ENCODE measurements around the gene TOLLIP. TPM values are rescaled to one million over a fixed set of nuclear protein-coding genes. Genes with fewer than 3 reads are reported as not detected.
A peak's percentile ranks its signal among the peaks of the same experiment; 100 is the strongest.

Gene TOLLIP
- total and polyA plus RNA-seq, 9 of the 15 experiments (the other 6 are each of a cell fraction or from before 2014, with no cell fraction given), result 0.23 to 22.8 (median 7.1) TPM

DNA sequence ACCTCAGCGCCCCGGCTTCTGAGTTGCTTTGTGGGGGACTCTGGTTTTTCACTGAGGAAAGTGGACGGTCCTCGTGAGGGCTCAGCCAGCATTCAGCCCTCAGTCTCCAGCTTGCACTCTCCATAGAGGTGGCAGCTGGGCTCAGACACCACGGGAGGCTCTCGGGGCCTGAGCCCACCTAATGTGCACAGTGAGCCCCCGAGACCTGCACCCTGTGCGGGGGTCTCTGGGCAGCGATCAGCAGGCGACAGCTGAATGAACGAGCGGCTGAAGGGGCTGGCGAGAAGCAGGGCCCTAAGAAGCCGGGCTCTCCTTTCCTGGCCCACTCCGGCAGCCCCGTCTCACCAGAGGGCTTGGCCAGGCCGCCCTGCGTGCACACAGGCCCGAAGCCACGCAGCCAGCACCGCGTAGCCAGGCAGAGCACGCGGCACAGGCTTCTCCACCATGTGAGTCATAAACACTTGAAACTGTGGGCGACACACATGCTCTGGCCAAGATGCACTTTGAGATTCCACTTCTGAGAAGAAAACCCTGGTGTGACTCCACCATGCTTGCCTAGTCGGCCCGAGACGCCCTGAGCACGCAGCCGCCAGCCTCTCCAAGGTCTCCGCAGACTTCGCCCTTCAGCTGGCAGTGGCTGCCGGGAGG, 28.0 kb downstream of the TOLLIP start:
- TF ChIP-seq ZNF253 (CRISPR knock-in tag; conservative IDR thresholded peaks at IDR 0.05), result no peak
- H3K4me2 ChIP-seq (ENCODE audit: insufficient read depth, low read length), result no peak overlapping the region
- H3K4me1 ChIP-seq (replicated peaks in 1 of 2; ENCODE audit: control insufficient read depth in 2 of 2, insufficient read depth in 2 of 2, low read length in 2 of 2), result peaks cover 0 to 10% of the 10 kb centered on the region in 2 experiments; a peak in 1 of 5 replicates
- intact Hi-C loops (cut with micrococcal nuclease), result no loop called here
- FAIRE-seq, result no peak
- in situ Hi-C loops (cut with MboI), result no loop called here
- no peak for ATAC-seq
- no peak overlapping the region for H3K4me3 ChIP-seq
- ChIA-PET POLR2A (no interaction called here), CTCF (ENCODE audit: low intra/inter-chr PET ratio) (no interaction called here)
- H3K9ac ChIP-seq (ENCODE audit: insufficient read depth in 1 of 2, low read depth in 2 of 2, low read length in 2 of 2), result no peak overlapping the region; a peak in 1 of 4 replicates
- H3K36me3 ChIP-seq (ENCODE audit: control insufficient read depth, insufficient read depth, low read length), result peaks cover 45% of the 10 kb centered on the region; the same call in 1 of the 3 replicates
- WGBS (ENCODE audit: insufficient coverage, low coverage, missing lambda C conversion rate), result 88% methylated on average over 31 of the region's 33 CpGs
- H3K27ac ChIP-seq (ENCODE audit: extremely low read depth, low read depth, low read length), result no peak overlapping the region
- peaks cover 5% of the 10 kb centered on the region for H3K9me1 ChIP-seq (ENCODE audit: control insufficient read depth, insufficient read depth, low read length)
- no peaks in the 10 kb centered on the region for H3K9me3 ChIP-seq (replicated peaks; ENCODE audit: control insufficient read depth, insufficient read depth, low read depth, low read length)
- no peaks in the 10 kb centered on the region for H4K20me1 ChIP-seq (replicated peaks; ENCODE audit: control insufficient read depth, insufficient read depth, low read length)
- BruUV-seq (replicated peaks), result no TSS peak
- no peak for DNase-seq (ENCODE audit: extremely low read depth in 1 of 4, low spot score in 3 of 4)
- H3K27me3 ChIP-seq (ENCODE audit: control insufficient read depth in 2 of 2, insufficient read depth in 2 of 2, low read length in 2 of 2), result no peaks in the 10 kb centered on the region
- no peak overlapping the region for H2AFZ ChIP-seq (ENCODE audit: low read depth, low read length)
- no peaks in the 10 kb centered on the region for H3K79me2 ChIP-seq (ENCODE audit: control insufficient read depth, insufficient read depth, low read length)

DNA sequence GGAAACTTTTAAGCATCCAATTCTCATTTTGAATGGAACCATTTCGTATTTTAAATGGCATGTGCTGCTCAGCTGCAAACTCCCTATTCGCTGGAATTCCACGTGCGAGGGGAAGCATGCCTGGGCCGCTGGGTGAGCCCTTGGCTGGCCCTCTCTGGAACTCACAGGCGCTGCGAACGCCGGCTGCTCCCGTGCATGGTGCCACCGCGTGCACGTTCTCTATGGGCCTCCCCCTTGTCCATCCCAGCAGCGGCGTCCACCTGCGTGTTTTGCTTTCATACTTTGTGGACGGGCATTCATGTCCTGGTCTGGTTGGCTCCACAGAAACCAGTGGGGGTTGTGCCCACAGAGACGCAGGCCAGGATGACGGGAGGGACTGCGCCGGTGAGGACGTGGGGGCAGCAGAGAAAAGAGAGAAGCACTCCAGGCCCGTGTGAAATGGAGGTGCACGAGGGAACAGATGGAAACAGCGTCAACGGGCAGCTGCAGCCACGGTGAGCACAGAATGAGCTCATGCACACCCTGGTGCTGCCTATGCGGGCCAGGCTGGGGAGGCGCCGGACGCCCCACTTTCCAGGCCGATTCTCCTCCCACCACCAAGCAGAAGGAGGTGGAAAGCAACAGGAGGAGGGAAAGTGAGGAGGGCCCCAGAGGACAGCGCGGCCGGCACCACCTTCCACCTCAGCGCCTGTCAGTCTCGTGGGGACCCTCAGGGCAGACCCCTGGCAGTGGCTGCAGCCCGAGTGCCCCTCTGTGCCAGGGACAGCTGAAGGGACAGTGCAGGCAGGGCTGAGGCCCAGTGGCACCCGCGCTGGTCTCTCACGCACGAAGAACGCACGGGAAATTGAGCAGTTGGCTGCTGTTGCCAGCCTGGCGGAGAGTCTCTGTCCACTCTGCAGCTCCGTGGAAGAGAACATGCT, 29.1 kb downstream of the TOLLIP start:
- no peak overlapping the region for H3K27ac ChIP-seq (ENCODE audit: extremely low read depth, low read depth, low read length)
- ATAC-seq (no peak), FAIRE-seq (no peak), DNase-seq (ENCODE audit: extremely low read depth in 1 of 4, low spot score in 3 of 4) (no peak)
- POLR2A ChIA-PET, result interaction anchor here (0.5 kb wide), 1 partner anchor 291 kb away, joined by 3 read pairs; no protein-coding TSS in a partner anchor
- H3K9me1 ChIP-seq (ENCODE audit: control insufficient read depth, insufficient read depth, low read length), result peaks cover 8% of the 10 kb centered on the region
- H3K4me3 ChIP-seq, result no peak overlapping the region
- H3K9ac ChIP-seq (ENCODE audit: insufficient read depth in 1 of 2, low read depth in 2 of 2, low read length in 2 of 2), result no peak overlapping the region
- intact Hi-C loops (cut with micrococcal nuclease) (no loop called here), in situ Hi-C loops (cut with MboI) (no loop called here)
- no peaks in the 10 kb centered on the region for H4K20me1 ChIP-seq (replicated peaks; ENCODE audit: control insufficient read depth, insufficient read depth, low read length)
- BruUV-seq (replicated peaks), result no TSS peak
- H3K27me3 ChIP-seq (ENCODE audit: control insufficient read depth in 2 of 2, insufficient read depth in 2 of 2, low read length in 2 of 2), result no peaks in the 10 kb centered on the region
- H3K9me3 ChIP-seq (replicated peaks; ENCODE audit: control insufficient read depth, insufficient read depth, low read depth, low read length), result no peaks in the 10 kb centered on the region
- H3K36me3 ChIP-seq (ENCODE audit: control insufficient read depth, insufficient read depth, low read length), result peaks cover 43% of the 10 kb centered on the region; the same call in 2 of the 3 replicates
- no peaks in the 10 kb centered on the region for H3K79me2 ChIP-seq (ENCODE audit: control insufficient read depth, insufficient read depth, low read length)
- TF ChIP-seq POLR2G (IDR thresholded peaks at IDR 0.05; ENCODE audit: low read depth, low read length), result 0 out of 2 replicates have a peak, but pooled peaks have one; percentile 18
- no peak for TF ChIP-seq ZNF3 (CRISPR knock-in tag; IDR thresholded peaks at IDR 0.05)
- peaks cover 0 to 12% of the 10 kb centered on the region in 2 experiments; a peak in 1 of 5 replicates for H3K4me1 ChIP-seq (replicated peaks in 1 of 2; ENCODE audit: control insufficient read depth in 2 of 2, insufficient read depth in 2 of 2, low read length in 2 of 2)
- WGBS (ENCODE audit: insufficient coverage, low coverage, missing lambda C conversion rate), result 85% methylated on average over 32 of the region's 46 CpGs
- no peak overlapping the region for H3K4me2 ChIP-seq (ENCODE audit: insufficient read depth, low read length)
- CTCF ChIA-PET (ENCODE audit: low intra/inter-chr PET ratio), result no interaction called here
- H2AFZ ChIP-seq (ENCODE audit: low read depth, low read length), result no peak overlapping the region

Measured in K562 (cell line).